CD4-positive, alpha-beta T cell treated with Interleukin-2 at 100 ng/mL for 4 hours (primary cell): ENCODE results near the gene PIK3R5.

Experiments used
- DNase-seq: peaks from one replicate; pipeline ENCODE4 v3.0.0-alpha.2; 2020; ENCODE audit warnings: low spot score

PIK3R5 gene

GRCh38 chr17:8829036-8829941, 136.2 kb downstream of the PIK3R5 start:
- DNase-seq, result no peak
